GM23338 (cell line): ENCODE measurements around the gene TANGO2.

ENCODE experiments used
- EZH2 ChIP-seq: fragments of 200-600 bp; sonication (generic); IDR thresholded peaks from one replicate; pipeline ENCODE4 v1.8.0; 2017; ENCODE audit warnings: antibody characterized with exemption, mild to moderate bottlenecking, low read depth; ENCODE audit not compliant: unreplicated experiment
- POLR2AphosphoS5 ChIP-seq: IDR thresholded peaks from 2 replicates; pipeline ENCODE4 v1.6.1; 2016; ENCODE audit warnings: antibody characterized with exemption, low read depth
- STAT1 ChIP-seq: IDR thresholded peaks from one replicate; pipeline ENCODE4 v1.6.1; 2016; ENCODE audit warnings: antibody characterized with exemption; ENCODE audit not compliant: unreplicated experiment
- TF ChIP-seq, protein P1 (sequence below), 2 experiments: fragments of 200-600 bp in 1 of 2; sonication (generic) in 1 of 2; conservative IDR thresholded peaks; 2 replicates each; pipeline versions ENCODE4 v1.5.1 to v1.6.1; 2016 to 2017; ENCODE audit warnings: antibody characterized with exemption in 2 of 2, low read depth in 2 of 2, mild to moderate bottlenecking in 2 of 2, moderate library complexity in 1 of 2

DNA sequence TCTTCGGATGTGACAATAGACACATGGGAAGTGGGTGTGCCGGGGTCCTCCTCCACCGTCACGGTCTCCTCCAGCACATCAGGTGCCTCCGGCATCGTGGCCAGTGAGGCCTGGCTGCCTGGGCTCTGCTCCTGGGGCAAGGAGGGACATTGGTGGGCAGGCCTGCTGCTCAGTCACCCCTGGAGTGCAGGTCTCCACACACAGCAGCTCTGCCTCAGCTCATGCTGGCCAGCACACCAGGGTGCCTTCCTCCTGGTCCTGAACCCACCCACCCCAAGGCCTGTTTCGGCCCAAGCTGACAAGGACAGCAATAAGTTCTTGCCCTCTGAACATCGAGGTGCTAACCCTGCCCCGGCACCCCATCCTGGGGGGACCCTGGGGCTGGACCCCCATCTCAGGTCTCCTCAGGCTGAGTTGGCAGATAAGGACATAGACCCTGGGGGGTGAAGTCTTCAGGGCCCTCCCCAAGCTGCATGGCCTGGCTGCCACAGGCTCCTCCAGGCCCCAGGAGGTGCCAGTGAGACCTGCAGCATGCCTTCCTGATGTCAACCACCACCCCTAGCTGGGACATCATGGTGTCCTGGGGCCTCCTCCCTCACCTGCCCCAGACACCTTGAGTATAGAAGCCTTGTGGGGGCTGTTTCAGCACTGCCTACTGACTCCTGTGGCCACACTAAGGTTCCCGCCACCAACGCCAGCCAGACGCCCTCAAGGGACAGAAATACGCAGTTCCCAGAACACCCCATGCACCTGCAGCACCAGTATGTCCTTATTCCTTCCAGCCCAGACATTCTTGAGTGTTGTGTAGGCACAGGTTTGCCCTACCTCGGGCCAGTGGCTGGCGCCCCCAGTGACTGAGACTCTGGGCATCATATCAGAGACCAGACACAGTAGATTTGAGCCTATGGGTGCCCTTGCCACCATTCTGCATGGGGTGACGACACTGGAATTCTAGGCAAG, 38.7 kb upstream of the TANGO2 start:
- TF ChIP-seq STAT1 (no peak), EZH2 (no peak), POLR2AphosphoS5 (no peak)
- TF ChIP-seq, protein P1, sequence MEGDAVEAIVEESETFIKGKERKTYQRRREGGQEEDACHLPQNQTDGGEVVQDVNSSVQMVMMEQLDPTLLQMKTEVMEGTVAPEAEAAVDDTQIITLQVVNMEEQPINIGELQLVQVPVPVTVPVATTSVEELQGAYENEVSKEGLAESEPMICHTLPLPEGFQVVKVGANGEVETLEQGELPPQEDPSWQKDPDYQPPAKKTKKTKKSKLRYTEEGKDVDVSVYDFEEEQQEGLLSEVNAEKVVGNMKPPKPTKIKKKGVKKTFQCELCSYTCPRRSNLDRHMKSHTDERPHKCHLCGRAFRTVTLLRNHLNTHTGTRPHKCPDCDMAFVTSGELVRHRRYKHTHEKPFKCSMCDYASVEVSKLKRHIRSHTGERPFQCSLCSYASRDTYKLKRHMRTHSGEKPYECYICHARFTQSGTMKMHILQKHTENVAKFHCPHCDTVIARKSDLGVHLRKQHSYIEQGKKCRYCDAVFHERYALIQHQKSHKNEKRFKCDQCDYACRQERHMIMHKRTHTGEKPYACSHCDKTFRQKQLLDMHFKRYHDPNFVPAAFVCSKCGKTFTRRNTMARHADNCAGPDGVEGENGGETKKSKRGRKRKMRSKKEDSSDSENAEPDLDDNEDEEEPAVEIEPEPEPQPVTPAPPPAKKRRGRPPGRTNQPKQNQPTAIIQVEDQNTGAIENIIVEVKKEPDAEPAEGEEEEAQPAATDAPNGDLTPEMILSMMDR (conservative IDR thresholded peaks at IDR 0.05; ENCODE audit: low read depth in 2 of 2): no peak
